ENCODE data around the gene CDK14.

The CDK14 gene

DNA sequence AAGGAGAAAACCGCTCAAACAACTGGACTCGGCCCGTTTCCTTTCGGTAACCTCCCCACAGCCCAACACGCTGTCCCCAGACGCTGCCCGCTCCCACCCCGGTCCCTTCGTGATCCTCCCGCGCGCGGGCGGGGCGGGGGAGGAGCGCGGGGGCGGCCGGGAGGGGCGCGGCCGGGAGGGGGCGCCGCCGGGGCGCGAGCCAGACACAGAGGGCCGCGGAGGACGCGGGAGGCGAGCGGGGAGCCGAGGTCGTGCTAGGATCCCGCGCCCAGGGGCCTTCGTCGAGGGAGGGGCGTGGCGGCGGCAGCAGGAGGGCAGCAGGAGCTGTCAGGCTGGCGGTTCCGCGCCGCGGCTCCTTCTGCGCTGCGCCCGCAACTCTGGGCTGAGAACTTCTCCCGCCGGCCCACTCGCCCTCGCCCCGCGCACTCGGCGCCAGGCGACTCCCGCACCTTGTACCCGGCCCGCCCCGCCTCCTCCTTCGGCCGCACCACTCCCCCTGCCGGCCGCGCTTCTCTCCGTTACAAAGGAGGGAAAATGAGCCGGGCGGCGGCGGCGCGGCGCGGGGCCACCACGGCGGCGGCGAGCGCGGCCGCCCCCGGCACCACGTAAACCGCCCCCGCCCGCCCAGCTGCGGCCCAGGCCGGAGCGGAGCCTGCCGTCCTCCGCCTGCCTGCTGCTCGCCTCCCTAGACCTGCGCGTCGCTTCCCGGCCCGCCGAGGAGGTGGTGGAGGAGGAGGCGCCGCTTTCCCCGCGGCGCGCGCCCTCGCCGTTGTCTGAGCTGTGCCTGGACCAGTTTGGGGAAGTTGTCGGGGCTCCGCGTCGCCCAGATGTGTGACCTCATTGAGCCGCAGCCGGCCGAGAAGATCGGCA lies at the start of gene CDK14:
TSS of gene CDK14 (plus strand) at position 521 of the 870 bp plus-strand sequence. CDS start at position 828, 307 bp downstream.
- peak; percentile 62 for DNase-seq (ENCODE audit: low read depth)

DNA sequence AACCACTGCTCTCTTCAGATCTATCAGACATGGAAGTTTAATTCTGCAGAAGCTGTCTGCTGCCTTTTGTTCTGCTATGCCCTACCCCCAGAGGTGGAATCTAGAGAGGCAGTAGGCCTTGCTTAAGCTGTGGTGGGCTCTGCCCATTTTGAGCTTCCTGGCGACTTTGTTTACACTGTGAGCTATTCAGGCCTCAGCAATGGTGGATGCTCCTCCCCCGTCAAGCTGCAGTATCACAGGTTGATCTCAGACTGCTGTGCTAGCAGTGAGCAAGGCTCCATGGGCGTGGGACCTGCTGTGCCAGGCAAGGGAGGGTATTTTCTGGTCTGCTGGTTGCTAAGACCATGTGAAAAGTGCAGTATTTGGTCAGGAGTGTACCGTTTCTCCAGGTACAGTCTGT lies 45.1 kb upstream of the CDK14 start:
- no peak for DNase-seq (ENCODE audit: low read depth)

DNA sequence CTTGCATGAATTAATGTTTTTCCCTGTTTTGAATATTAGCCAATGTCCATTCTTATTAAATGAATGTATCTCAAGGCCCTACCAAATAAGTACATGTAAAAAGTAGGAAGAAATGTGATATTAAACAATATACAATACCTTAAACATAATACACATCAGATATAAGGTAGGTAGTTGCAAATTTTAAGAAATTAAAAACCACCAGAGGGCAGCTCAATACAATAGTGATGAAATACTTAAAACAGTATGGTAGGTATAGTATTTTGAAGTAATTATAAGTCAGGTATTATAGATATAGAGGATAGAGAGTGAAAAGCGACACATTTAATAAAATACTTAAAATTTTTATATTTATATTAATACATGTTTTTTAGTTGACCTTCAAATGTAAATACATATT lies 43.6 kb upstream of the CDK14 start:
- no peak for DNase-seq (ENCODE audit: low read depth)

DNA sequence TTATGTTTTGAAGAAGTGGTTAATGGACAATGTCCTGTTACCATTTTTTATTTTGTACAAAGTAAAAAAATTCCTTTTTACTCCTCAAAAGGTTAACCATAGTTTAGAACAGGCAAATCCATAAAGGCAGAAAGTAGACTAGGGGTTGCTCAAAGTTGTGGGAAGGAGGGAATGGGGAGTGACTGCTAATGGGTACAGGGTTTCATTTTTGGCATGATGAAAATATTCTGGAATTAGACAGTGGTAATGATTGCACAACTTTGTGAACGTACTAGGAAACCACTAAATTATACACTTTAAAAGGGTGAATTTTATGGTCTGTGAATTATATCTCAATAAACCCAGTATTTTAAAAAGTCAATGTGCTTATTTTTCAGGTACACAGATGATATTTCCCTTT lies 35.4 kb upstream of the CDK14 start:
- peak; percentile 78 for DNase-seq (ENCODE audit: low read depth)

DNA sequence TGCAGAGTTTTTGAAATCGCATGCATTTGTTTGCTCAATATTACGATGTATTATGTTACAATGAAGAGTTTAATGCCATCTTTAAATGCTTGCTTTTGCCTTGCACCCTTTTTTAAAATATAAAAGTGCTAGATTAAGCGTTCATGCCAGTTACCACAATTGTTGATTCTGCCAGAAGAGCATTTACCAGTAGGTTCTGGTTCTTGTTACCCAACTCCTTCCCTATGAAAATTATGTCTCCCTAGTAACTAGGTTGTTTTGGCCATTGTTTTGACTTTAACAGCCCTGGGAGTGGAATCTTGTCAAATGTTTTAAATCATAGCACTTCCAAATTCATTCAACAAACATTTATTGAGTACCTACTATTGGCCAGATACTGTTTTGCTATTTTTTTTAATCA lies 32.8 kb upstream of the CDK14 start:
- DNase-seq (ENCODE audit: low read depth) = no peak

DNA sequence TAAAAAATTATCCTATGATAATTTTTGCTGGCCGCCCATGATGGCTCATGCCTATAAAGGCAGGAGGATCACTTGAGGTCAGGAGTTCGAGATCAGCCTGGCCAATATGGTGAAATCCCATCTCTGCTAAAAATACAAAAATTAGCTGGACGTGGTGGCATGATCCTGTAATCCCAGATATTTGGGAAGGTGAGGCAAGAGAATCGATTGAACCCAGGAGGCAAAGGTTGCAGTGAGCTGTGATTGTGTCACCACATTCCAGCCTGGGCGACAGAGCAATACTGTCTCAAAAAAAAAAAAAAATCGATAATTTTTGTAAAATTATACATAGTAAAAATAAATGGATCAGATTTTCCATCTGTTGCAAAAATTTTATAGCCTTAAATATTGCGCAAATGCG lies 31.7 kb upstream of the CDK14 start:
- DNase-seq (ENCODE audit: low read depth) = no peak

DNA sequence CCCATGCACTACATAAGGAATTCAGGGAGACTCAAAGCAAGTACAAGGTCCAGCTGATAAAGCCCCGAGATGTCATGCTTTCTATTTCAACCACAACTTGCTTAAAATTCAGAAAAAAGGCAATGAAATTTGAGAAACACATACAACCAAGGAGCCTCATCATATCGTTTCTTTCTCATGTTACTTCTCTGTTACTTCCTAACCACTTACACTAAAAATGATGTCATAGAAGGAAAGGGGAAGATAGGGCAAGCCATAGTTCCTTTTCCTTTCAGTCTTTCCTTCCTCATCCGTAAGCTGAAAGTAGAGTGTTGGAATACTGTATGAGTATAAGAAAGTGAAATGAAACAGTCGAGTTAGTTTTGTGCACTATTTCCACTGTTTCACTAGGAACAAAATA lies 27.9 kb upstream of the CDK14 start:
- DNase-seq (ENCODE audit: low read depth) = no peak

DNA sequence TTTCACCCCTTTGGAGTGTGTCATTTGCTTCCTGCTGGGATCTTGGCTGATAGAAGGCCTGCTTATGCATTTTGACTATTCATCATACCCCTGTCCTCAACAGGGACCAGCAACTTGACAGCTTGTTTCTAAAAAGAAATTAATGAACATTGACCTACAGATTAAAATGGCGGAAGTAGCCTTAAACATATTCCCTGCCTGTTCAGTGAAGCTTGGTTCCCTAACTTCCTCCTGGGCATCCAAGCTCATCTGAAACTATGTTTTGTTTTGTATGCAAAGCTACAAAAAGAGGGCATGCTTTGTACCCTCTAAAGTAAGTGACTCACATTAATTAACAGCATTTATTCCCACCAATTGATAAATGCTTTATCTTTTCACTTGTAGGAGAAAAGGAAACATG lies 26.8 kb upstream of the CDK14 start:
- DNase-seq (ENCODE audit: low read depth) = no peak

DNA sequence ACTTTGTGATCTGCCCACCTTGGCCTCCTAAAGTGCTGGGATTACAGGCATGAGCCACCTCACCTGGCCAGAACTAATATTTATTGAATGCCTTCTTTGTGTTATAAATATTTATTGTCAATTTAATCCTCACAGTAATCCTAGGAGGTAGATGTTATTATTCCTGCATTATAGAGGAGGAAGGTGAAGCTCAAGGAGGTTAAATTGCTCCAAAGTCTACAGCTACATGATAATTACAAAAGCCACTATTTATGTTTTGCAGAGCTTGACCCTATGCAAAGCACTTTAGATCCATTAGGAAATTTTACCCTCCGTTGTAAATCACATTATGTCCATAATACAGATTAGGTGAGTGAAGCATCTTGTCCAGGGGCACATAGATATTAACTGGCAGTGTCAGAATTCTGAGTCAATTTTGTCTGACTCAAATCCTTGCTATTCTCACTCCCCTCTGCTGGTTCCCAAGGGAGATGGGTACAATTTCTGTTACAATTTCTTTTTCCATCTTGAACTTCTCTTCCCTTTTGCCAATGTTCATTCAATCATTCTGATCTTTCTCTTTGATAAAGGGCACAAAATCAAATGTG lies 25.7 kb upstream of the CDK14 start:
- peak; percentile 65 for DNase-seq (ENCODE audit: low read depth)

DNA sequence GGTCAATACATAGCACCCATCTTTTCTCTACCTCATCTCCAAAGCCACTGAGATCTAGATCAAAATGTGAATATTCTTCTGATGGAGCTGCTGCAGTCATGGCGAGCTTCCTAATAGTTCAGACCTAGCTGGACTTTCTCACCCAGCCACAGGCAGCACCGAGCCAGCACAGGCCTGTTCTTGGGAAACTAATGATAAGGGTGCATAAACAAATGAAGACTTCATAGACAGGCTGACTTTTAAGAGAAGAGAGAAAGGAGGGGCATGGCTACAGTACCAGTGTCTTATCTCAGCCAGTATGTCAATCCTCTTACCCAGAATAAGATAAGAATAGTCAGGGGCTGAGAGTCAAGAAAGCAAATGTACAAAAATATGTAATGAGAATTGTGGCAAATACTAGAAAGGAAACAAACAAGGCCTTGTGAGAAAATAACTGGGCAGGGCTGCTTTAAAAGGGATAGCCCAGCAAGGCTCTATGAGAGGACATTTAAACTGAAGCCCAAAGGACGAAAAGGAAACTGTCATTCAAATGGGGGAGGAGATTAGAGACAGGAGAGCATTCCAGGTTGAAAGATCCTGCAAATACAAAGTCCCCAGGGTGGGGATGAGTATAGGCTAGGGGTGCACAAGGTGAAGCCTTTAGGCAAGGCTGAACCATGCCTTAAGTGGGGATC lies 21.8 kb upstream of the CDK14 start:
- peak; percentile 98 for DNase-seq (ENCODE audit: low read depth)

DNA sequence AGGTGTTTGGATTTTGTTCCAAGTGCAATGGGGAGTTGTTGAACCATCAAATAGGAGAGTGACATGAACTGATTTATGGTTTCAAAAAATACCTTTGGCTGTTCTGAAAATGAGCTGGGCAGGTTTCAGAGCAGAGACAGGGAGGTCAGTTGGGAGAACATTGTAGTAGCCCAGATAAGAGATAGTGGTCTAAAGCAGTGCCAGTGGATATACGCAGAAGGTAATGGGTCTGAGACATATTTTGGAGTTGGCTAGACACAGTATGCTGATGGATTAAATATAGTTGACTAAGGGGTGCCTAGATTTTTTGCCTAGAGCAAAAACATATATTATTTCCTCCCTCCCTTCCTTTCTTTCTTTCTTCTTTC lies 21.3 kb upstream of the CDK14 start:
- DNase-seq (ENCODE audit: low read depth) = no peak

DNA sequence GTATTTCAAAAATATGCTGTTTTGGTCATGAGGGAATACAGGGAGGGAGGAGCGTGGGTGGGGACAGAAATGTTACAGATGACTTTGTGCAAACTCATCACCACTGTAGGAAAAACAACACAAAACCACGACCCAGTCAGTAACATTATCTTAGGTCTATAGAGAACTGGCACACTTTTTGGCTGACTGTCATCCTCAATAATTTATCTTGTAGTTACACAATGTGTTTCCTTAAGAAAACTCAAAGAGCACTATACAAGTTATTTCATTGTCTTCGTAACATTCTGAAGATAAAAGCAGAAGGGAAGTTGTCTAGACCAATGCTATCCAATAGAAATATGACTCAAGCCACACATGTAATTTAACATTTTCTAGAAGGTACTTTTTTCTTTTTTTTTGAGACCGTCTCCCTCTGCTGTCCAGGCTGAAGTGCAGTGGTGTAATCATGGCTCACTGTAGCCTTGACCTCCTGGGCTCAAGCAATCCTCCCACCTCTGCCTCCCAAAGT lies 16.9 kb upstream of the CDK14 start:
- DNase-seq (ENCODE audit: low read depth) = peak; percentile 98

DNA sequence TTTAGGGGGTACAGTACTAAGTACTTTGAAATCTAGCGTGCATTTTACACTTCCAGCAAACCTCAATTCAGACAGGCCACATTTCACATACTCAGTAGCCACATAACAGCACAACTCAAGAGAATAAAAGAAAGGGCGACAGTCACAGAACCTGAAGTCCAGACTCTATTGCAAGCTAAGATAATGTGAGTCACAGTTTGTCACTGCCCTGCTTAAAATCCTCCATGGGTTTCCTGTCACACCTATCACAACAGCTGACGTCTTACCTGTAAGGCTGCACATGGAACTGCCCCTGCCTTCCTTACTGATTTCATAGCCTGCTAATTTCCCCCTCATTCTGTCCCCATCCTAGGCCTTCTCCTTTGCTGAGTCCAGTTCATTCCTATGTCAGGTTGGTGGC lies 16.1 kb upstream of the CDK14 start:
- no peak for DNase-seq (ENCODE audit: low read depth)

DNA sequence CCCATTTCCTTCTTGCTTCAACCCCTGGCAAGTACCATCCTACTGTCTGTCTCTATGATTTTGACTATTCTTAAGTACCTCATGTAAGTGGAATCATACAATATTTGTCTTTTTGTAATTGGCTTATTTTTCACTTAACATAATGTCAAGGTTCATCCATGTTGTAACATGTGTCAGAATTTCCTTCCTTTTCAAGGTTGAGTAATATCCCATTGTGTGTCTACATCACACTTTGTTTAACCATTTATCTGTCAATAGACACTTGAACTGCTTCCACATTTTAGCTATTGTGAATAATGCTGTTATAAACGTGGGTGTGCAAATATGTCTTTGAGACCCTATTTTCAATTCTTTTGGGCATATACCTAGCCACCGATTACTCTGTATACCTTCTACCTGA lies 14.0 kb upstream of the CDK14 start:
- DNase-seq (ENCODE audit: low read depth) = no peak

DNA sequence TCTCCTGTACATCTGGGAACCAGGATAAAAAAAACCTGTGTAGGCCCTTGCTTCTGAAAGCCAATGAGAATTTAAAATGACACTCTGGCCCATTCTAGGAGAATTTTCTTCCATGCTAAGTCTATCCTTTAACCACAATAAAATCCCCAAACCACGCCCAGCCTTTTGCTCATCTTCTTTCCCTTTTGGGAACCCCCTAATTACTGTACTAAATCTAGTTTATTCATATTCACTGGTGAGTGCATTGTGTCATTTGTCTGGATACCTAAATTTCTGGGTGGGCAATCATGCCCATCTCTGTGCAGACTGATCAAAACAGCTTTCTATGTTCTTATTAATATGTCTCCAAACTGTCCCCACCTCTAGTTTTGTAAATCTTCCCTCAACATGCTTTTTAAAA lies 11.7 kb upstream of the CDK14 start:
- no peak for DNase-seq (ENCODE audit: low read depth)

DNA sequence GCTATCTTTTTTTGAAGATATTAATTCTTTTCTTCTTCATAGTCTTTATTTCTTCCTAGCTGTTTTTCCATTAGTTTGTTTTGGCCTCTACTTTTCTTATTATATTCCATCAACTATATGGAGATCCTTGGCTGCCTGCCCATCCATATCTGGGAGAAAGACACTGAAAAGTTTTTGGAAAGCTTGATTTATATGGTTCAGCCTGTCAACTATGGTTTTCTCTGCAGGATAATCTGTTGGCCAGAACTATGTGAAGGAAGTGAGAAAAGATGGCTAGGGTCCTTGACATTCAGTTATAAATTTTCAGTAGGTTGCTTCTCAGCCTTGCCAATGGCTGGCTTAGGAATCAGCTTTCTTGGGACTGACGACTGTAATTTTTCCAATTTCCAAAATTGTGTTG lies 10.0 kb upstream of the CDK14 start:
- DNase-seq (ENCODE audit: low read depth) = no peak

DNA sequence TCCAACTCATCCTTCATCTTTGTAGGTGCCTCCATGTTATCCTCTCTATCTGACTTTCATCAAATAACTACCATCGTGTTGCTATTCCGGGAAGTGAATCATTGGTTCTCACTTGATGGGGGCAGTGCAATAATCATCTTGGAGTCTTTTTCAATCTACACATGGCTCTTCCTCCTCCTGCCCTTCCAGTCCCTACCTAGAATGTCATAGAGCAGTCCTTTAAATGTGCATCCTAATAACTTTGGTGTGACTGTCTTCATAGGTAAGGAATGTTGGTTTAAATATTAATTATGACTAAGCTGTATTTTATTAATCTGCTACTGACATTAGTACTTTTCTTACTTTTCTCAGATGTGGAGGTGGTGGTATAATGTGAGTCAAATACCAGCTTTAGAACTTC lies 8.4 kb upstream of the CDK14 start:
- no peak for DNase-seq (ENCODE audit: low read depth)

DNA sequence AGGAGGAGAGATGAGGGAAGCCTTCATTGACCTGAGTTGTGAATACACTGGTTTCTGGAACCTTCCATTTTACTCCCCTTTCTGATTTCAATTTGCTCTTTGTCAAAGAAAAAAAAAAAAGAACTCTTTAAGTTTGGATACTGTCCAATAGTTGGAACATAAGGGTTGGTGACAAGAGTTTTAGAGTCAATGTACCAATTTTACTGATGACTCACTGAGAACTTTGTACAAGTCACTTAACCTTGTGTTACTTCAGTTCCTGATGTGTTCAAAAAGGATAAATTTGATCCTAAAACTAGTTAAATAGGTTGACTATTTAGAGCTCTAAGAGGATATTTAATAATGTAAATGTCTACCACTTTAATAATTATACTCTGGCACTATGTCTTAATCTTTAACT lies 4.1 kb upstream of the CDK14 start:
- no peak for DNase-seq (ENCODE audit: low read depth)

DNA sequence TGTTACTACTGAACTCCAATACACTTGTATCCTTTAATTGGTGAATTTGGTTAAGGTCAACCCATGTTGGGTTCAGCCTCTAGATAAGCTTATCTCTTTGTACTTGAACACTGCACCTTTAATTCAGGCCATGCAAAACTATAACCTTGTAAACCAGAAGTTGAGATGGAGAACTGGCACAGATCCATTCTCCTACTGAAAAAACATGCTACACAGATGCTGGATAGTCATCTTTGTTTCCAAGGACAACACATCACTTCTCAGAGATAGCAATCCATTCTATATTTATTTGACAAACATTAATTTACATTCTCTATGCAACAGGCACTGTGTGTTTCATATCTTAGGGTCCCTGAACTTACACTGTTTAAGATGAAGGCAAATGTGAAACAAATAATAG lies 2.9 kb upstream of the CDK14 start:
- no peak for DNase-seq (ENCODE audit: low read depth)

DNA sequence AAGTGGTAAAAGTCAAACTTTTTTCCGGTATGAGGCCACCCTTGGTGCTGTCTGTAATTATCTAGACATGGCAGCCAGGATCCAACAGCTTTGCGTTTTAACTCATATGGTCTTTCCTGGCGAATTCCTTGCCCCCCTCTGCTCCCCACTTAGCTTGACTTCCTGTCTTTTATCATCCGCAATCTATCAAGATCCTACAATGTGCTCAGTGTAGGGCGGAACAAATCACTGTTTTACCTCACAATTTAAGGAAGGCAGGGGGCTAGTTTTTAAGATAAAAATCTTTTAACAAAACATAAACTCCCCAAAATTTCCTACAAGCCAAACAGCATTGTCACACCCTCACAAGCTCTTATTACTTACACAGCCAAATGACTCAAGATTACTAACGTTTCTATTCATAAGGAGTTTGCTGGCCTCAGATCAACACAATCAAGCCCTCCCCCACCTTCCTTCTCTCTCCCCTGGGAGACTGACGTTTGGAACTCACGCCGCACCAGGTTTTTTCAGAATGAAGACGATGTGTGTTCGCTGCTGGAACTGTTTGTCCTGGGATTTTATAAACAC lies 1.3 kb upstream of the CDK14 start:
- peak; percentile 88 for DNase-seq (ENCODE audit: low read depth)

DNA sequence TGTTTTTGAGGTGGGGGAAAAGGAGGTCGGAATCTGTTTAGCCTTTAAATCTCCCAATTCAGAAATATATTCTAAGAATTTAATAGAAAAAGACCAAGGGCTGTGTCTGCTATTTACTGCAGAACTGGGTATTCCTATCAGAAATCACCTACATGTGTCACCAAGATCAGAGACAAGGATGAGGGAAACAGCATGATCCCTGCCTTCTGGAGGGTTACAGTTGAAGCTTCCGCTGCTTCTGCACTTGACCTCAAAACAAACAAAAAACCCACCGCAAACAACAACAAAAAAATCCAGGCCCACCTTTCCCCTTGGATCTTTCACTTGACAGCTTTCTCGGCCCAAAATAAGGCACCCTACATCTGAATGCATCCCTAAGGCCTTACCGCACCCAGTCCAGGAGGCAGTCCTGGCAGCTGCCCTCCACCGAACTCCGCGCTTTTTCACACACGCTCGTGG lies 750 bp upstream of the CDK14 start:
- DNase-seq (ENCODE audit: low read depth) = peak; percentile 34

DNA sequence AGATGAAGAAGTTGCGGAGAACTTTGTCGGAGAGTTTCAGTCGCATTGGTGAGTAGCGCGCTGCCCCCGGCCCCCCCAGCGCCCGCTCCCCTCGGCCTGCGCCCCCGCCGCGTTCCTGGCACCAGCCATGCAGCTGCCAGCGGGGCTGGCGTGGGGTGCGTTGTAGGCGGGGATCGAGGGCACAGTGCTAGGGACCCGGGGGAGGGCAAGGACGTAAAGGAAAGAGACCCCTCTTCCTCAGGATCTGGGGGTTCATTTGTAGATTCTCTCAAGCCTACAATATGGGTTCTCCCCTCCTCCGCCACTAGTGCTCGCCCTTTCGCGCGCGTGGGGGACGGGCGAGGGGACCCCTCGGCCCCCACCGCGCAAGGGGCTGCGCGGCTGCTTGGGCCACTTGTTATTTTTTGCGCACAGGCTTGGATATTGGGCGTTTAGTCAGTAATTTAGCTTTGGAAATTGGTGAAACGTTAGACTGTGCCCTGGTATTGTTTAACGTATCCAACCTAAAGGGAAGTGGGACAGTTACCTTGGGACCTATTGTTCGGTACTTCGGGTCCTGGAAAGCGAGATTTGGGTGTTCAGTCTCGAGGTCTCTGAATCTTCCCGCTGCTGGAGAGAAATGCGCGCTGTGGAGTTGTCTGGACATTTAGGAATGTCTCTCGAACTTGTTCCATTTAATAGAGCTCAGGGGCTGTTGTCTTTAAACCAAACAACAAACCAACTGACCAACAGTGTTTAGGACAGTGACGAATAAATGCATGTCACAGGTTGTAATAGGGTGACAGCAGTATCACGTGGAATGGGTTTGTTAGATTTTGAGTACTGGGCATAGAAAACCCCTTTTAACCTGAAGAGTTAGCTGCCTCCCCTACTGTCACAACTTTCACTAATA lies 796 bp downstream of the CDK14 start:
- DNase-seq (ENCODE audit: low read depth) = peak; percentile 41

Measured in amniotic epithelial cell (primary cell).